SW 1271 (cell line): Measurements from ENCODE around the gene COX6B2.
A peak's percentile ranks its signal among the peaks of the same experiment; 100 is the strongest.

Experiments
- DNase-seq, 2 experiments: peaks; one replicate each; lab custom pipeline; 2025; lab: John Stamatoyannopoulos, UW

The COX6B2 gene

DNA sequence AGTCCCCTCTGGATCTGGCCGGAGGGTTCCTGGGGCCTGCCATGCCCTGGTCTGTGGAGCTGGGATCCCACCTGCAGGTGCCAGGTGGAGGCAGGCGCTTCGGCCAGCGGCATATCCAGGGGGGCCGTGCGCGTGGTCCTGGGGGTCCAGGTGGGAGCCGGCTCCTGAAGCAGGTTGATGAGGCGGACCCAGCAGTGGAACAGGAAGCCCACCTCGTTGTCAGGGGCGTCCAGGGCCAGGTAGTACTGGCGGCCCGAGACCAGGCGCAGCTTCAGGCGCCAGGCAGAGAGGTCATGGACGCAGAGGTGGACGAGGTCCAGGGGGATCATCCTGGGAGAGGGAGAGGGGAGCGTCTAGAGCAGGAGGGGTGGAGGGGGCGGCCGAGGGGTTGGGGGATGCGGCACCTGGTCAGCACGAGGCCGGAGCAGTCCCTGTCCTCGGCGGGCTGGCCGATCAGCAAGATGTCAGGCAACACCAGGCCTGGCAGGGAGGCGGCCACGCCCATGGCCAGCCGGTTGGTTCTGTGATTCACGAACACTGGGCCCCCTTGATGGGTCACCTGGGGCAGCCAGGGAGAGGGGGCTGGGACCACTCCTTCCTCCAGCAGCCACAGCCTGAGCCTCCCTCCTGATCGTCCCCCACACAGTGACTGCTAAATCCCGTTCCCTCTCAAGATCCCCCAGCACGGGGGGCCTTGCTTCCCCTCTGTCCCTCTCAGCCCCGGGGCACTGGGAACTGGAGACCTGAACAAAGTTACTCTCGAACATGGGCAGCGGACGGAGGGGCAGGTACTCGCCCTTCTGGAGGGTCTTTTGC, 7.9 kb upstream of the COX6B2 start:
- no peak for DNase-seq

DNA sequence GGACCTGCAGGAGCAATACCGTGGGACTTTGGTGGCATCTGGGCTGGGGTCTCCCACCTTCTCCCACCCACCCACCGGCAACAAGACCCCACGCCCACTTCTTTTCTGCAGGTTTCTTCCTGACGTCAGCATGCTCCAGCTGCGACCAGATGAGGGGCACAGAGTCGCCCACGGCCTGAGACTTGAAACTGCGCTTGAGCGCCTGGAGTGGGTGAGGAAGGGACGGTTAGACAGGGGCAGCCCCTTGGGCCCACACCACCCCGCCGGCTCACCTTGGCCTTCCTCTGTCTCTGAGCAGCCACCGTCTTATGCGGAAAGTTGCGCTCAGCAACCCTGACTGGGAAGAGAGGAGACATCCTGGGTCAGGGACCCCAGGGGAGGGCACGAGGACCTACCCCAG, 6.4 kb upstream of the COX6B2 start:
- no peak for DNase-seq

DNA sequence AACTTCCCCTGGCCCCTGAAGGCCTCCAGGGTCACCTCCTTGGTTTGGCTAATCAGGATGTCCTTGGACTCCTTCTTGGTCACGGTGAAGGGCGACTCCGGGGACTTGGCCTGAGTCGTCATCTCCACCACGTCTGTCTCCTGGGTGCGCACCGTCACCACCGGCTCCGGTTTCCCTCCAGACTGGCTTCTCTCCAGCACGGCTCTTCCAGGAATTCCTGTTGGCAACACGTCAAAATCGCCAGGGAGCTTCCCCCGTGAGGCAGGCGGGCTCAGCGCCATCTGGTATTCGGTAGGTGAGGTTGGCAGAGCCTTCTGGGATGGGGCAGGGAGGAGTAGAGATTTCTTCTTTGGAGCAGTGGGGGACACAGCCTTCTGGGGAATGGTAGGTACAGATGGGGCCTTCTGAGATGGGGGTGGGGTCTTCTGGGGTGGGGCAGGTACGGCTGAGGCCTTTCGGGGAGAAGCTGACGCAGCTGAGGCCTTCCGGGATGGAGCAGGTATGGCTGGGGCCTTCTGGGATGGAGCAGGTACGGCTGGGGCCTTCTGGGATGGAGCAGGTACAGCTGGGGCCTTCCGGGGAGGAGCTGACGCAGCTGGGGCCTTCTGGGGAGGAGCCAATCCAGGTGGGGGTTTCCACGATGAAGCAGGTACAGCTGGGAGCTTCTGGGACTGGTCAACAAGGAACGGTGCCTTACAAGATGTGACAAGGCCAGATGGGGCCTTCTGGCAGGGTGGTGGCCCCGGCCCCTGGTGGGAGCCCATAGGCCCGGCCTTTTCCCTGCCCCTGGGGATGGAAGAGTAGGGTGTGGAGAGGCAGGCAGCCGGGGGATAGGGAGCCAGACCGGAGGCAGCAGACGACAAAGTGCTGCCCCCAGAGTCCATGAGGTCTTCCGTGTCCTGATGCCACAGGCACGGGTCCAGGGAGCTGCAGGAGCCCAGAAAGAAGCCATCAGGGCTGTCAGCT, 4.7 kb upstream of the COX6B2 start:
- no peak for DNase-seq

DNA sequence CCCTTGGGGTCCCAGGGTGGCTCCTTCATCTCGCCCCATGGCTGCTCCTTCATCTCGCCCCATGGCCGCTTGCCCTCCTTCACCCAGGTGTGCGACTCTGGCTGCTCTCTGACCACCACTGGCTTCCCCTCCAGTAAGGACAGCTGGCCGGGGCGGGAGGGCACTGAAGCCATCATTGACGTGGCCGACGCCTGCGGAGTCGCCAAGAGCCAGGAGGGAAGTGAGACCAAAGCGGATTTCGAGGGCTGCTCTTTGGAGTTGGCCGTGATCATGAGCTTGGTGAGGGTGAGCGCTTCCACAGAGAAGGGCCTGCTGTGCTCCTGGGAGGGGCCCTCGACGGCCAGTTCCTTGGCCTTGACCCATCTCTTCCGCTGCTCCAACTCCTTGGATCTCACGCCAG, 4.0 kb upstream of the COX6B2 start:
- DNase-seq = no peak

DNA sequence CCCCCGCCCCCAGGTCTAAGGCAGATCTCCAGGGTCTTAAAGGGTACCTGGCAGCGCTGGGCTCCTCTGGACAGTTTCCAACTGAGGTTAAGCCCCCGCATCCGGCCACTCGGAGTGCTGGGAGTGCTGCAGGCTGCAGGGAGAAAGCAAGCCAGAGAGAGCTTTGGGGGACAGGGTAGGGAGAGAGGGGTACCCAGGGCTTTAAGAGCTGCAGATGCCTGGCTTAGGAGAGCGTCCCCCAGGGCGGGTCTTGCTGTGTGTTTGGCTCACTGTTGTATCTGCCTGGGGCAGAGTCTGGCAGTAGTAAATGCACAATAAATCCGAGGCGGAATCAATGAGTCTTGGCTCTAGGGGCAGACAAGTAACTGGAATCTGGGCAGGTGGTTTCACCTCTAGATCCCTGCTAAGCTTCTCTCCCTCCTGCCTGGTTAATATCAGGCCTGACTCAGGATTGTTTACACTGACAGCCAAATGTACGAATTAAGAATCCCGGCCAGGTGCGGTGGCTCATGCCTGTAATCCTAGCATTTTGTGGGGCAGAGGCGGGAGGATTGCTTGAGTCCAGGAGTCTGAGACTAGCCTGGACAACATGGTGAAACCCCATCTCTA, 798 bp upstream of the COX6B2 start:
- no peak for DNase-seq

DNA sequence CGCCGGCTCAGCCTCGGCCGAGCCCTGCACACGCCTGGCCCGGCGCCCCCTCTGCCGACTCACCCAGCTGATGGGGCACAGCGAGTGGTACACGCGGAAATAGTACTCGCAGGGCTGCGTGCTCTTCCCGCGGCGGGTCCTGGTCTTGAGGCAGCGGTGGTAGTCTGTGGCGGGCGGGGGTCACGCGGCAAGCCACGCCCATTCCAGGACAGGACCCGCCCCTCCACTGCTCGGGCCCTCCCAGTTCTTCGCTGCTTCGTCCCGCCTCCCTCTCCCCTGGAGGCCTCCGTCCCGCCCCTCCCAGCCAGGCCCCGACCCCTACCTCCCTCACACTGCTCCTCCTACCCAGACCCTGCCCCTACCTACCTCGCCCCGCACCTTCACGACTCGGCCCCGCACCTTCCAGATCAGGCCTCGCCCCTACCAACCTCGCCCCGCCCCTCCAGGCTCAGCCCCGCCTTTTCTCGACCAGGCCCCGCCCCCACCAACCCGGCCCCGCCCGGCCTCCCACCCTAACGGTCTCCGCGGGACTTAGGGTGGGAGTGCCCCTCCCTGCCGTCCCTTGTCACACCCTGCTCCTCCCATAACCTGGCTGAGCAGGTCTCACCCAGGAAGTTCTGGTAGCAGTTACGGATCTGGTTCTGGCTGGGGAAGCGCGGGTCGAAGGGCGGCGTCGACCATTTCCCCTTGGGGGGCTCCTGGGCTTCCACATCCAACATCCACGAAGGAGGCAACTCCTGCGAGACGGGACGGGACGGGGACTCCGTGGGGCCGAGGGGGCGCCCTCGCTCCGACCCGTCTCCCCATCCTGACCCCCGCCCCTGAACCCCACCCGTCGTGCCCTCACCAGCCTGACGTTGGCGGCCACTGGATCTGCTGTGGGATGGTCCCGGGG, 469 bp downstream of the COX6B2 start:
- peak in 1 of 2 experiments; percentile 18 for DNase-seq

DNA sequence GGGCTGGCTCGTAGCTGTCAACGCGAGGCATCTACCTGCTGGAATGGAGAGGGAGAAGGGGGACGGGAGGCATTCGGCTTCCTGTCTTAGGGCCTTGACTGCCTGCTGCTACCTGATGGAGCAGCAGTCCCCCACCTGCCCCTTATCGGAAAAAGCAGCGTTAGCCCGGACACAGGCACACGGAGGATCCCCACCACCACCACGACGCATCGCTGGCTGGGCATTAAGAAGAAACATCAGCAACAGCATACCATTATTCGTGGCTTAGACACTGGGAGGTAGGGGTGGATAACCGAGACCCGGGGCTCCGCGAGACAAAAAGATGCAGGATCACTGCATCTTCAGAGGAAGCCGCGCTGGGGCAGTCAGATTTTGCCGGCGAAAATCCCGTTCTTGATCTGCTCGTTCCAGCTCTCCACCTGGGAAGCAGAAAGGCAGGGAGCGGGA, 1.1 kb downstream of the COX6B2 start:
- no peak for DNase-seq

DNA sequence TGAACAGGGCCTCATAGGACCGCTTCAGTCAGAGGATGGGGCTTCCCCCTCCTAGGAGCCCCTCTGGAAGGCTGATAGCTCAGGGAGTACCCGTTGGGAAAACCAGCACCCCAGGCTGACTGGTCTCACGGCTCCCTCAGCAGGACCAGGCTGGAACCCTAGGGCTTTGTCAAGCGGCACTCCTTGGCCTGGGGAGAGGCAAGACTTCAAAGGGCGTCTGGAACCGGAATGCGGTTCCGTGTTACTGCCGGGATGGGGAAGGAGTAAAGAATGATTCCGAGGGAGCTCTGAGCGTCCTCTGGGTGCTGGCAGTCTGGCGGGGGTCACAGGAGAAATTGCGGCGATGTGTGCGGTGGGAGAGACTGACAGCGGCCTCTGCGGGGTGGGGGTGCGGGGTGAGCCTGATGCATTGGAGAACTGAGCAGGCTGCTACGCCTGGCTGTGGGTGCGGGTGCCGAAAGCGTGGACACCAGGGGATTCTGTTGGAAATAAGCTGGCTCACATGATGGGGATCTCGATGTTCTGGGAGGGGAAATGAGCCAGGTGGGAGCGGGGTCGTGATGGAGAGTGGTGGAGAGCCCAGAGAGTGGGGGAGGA, 1.9 kb downstream of the COX6B2 start:
- DNase-seq = no peak

DNA sequence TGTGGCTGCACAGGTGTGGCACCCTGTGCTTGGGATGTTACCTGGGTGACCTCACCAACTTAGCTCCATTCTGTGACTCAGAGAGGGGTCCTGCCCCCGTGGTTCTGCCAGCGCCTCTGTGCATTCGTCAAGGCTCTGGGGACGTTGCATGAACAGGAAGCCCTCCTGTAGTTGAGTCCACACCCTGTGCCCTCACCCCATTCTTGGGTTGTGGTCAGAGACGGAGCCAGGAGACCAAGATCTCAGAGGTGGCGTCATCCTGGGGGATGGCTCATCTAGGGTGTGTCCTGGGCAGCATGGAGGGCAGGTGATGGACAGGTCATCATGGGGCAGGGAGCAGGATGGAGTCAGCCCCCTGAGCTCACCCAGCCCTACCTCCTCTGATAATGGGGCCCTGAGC, 2.5 kb downstream of the COX6B2 start:
- no peak for DNase-seq

DNA sequence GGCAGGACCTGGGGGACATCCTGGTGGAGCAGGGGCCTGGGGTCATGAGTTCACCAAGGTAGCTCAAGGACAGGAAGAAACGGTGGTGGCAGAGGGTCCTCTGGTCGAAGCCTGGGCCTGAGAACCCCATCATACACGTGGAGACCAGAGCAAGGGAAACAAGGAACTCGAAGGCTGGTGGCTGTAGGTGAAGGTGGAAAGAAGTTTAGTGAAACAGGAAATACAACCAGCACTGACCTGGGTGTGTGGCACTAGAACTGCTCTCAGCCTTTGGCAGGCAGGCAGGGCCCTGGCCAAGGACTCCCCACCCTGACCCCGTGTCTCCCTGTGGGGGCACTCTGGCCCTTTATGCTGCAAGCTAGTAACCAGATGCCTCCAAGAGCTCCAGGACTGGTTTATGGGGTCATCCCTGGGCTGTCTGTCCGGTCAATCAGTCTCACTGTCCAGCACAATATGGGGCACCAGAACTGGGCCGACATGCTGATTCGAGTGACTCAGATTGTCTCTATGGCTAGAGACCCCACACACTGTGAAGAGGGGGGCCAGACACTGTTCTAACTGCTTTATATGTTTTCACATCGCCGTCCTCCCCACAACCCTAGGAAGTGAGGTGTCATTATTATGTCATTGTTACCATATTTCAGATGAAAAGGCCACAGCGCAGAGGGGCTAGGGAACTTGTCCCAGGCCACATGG, 3.8 kb downstream of the COX6B2 start:
- no peak for DNase-seq

DNA sequence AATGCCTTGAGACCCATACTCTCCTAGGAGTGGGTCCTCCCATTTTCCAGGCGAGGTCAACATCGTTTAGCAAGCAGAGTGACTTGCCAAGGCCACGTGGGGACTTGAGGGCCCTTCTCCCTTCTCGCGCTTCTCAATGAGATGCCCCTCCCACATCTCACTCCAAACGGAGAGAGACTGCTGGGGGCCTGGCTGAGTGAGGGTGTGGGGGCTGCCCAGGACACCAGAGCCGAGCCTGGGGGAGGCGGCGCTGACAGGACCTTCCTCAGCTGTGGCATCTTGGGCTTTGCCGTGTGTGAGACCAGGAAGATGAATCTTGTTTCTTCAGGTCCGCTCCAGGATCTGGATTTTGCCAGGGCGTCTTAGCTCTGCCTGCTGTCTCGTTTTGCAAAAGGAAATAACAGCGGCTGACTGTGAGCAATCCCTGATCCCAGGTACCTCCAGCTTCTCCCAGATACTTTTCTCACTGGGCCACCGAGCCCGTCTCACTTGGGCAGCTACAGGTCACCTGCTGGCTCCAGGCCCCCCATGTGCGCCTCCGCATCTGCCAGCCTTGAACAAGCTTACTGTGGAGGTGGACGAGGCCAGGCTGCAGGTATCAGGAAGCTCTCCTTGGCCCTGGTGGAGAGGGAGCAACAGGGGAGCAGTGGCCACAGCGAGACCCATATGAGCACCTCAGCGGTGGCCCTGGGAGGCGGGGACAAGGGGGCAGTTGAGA, 6.0 kb downstream of the COX6B2 start:
- no peak for DNase-seq

DNA sequence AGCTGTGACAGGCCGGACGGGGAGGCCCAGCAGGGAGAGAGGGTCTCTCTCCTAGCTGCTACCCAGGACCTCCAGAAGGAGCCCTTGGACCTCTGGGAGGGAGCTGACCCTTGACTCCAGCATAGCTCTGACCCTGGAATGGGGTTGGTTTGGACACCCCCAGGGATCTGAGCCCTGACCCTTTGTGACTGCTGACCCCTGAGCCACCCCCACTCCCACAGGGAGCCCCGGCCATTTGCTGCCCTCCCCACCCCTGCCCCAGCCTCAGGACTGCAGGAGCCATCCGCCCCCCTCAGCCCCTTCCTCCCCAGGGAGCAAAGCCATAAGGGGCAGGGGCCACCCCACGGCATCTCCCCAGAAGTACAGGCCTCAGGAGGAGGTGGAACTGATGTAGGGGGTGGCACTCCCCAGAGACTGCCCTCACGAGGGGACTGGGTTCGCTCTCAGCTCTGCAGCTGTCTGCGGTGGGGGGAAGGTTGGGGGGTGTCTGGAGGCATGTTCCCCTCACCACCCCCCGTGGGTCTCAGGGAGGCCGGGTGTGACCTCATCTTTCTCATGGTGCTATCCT, 7.0 kb downstream of the COX6B2 start:
- no peak for DNase-seq

DNA sequence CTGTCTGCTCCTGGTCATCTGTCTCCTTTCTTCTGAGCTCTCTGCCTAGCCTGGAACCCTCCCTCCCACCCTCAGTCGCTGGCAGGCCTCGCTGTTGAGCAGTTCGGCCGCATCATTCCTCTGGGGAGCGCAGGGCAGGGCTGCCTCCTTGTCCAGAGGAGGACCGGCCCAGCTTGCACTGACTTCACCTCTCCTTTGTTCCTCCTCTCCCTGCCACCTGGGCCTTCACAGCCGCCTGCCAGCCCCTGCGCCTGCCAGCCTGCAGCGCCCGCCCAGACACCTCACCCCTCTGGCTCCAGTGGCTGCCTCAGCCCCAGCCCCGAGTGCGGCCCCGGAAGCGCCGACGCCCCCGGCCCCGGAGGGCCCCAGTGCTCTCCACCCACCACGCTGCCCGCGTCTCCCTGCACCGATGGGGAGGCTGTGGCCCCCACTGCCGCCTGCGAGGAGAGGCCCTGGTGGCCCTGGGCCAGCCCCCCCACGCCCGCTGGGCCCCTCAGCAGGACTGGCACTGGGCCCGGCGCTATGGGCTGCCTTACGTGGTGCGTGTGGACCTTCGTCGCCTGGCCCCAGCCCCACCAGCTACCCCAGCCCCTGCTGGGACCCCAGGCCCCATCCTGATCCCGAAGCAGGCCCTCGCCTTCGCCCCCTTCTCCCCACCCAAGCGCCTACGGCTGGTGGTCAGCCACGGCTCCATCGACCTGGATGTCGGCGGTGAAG, 7.6 kb downstream of the COX6B2 start:
- no peak for DNase-seq

DNA sequence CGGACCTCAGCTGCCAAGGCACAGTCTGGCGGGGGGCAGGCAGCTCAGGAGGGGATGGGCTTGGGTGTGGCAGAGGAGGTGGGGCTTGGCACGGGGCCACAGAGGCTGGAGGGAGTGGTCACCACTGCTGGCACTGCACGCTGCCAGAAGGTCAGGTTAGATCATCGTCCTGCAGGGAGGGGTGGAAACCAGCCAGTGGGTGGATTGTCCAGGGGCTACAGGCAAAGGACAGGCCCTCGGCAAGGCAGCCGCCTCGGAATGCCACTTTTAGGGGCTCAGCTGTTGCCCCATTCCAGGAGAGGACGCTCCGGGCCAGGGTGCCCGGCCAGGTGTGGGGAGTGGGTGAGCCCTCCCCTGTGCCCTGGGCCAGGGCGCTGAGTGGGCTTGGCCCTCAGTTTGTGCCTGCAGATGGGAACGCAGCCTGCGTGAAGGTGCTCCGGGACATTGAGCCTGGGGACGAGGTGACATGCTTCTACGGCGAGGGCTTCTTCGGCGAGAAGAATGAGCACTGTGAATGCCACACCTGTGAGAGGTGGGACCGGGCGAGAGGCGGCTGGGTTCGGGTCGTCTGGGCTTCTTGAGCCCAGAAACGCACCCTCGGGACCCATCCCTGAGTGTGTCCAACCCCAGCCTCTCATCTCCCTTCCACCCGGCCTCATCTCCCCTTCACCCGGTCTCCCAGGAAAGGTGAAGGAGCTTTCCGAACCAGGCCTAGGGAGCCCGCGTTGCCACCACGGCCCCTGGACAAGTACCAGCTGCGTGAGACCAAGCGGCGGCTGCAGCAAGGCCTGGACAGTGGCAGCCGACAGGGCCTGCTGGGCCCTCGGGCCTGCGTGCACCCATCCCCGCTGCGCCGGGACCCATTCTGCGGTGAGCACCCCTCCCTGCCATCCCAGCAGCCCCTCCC, 8.4 kb downstream of the COX6B2 start:
- DNase-seq = no peak

DNA sequence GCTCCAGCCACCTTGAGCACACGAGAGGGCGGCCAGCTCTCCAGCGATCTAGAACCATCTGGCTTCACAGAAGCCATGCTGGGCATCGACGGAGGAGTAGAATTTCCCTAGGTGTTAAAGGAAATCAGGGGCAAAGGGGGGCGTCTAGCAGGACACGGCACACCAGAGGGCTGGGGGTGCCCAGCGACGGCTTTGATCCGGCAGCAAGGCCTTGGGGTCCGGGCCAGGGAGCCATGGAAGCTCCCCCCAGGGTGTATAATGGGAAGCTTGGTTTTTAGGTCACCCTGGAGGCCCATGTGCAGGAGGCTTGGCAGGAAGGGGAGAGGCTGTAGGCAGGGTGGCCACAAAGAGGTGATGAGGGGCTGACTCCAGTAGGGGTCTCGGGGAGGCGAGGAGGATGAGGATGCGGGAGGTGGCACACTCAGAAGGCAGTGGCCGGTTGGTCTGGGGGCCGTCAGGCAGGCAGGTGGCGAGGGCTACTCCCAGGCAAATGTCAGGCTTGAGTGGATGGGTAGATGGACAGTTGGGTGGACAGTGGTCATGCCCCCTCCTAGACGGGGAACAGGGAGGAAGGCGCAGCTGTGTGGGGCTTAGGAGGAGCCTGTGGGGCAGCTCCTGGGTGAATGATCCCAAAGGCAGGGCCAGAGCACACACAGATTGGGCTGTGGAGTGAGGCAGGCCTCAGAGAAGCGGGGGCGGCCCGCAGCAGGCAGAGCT, 9.3 kb downstream of the COX6B2 start:
- DNase-seq = no peak

DNA sequence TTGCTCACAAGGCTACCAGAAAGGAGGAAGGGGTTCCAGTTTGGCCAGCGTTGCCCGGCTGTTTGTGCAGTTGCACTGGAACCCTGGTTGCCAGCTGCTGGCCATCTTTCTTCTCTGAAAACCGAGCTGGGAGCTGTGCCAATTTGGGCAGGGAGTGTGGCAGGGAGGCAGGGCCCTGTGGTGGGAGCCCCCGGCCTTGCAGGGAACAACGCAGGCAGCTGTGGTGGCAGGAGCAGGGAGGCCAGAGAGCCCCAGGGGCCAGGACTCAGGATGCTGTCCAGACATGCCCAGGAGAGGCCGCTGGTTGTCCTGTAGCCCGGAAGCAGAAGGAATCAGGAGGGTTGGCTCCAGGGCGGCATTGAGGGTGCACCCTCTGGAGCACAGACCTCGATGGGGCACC, 10.1 kb downstream of the COX6B2 start:
- no peak for DNase-seq
